ENCODE results near the gene KCNAB1.
"Not testable (repeated sequence)": the region's sequence is repeated elsewhere in the genome, so short reads cannot be mapped to it uniquely, and the experiment has no call there.

Gene KCNAB1

GRCh38 chr3:156120528-156121251 is at the start of gene KCNAB1:
KCNAB1 (plus strand) TSS chr3:156120578.
- no peak for DNase-seq (ENCODE audit: low spot score)

- no peak for DNase-seq (ENCODE audit: low spot score)
These were observed 49.3 kb upstream of the KCNAB1 start for GRCh38 chr3:156071031-156071430.

- not testable (repeated sequence) for DNase-seq (ENCODE audit: low spot score)
These were observed 47.3 kb upstream of the KCNAB1 start for GRCh38 chr3:156072950-156073657.

GRCh38 chr3:156090126-156090525 is 30.3 kb upstream of the KCNAB1 start:
- no peak for DNase-seq (ENCODE audit: low spot score)

GRCh38 chr3:156093964-156094363 is 26.4 kb upstream of the KCNAB1 start:
- DNase-seq (ENCODE audit: low spot score) = no peak

- no peak for DNase-seq (ENCODE audit: low spot score)
These were observed 26.0 kb upstream of the KCNAB1 start for GRCh38 chr3:156094391-156094790.

GRCh38 chr3:156095652-156096051 is 24.7 kb upstream of the KCNAB1 start:
- DNase-seq (ENCODE audit: low spot score) = not testable (repeated sequence)

GRCh38 chr3:156098437-156099035 is 21.8 kb upstream of the KCNAB1 start:
- no peak for DNase-seq (ENCODE audit: low spot score)

- not testable (repeated sequence) for DNase-seq (ENCODE audit: low spot score)
These were observed 21.0 kb upstream of the KCNAB1 start for GRCh38 chr3:156099348-156099747.

- DNase-seq (ENCODE audit: low spot score) = not testable (repeated sequence)
These were observed 20.4 kb upstream of the KCNAB1 start for GRCh38 chr3:156099984-156100383.

- no peak for DNase-seq (ENCODE audit: low spot score)
These were observed 18.0 kb upstream of the KCNAB1 start for GRCh38 chr3:156102267-156102931.

GRCh38 chr3:156106721-156107373 is 13.5 kb upstream of the KCNAB1 start:
- no peak for DNase-seq (ENCODE audit: low spot score)

- no peak for DNase-seq (ENCODE audit: low spot score)
These were observed 12.9 kb upstream of the KCNAB1 start for GRCh38 chr3:156107504-156107903.

- DNase-seq (ENCODE audit: low spot score) = no peak
These were observed 11.8 kb upstream of the KCNAB1 start for GRCh38 chr3:156108616-156109015.

GRCh38 chr3:156109989-156110388 is 10.4 kb upstream of the KCNAB1 start:
- DNase-seq (ENCODE audit: low spot score) = no peak

- no peak for DNase-seq (ENCODE audit: low spot score)
These were observed 6.1 kb downstream of the KCNAB1 start for GRCh38 chr3:156126467-156126866.

- no peak for DNase-seq (ENCODE audit: low spot score)
These were observed 10.9 kb downstream of the KCNAB1 start for GRCh38 chr3:156131241-156131640.

- no peak for DNase-seq (ENCODE audit: low spot score)
These were observed 11.4 kb downstream of the KCNAB1 start for GRCh38 chr3:156131799-156132198.

- no peak for DNase-seq (ENCODE audit: low spot score)
These were observed 11.9 kb downstream of the KCNAB1 start for GRCh38 chr3:156132313-156132712.

- DNase-seq (ENCODE audit: low spot score) = no peak
These were observed 12.7 kb downstream of the KCNAB1 start for GRCh38 chr3:156133076-156133475.

GRCh38 chr3:156135921-156136638 is 15.7 kb downstream of the KCNAB1 start:
- no peak for DNase-seq (ENCODE audit: low spot score)

Data from CD4-positive, alpha-beta T cell treated with Interleukin-15 for 4 hours (primary cell).